ENCODE measurements around the gene MTOR.

GRCh38 chr1:11170102-11170501 lies 92.2 kb downstream of the MTOR start:
- TF ChIP-seq CTCF (conservative IDR thresholded peaks at IDR 0.05; ENCODE audit: low read length) (no peak), EZH2phosphoT487 (IDR thresholded peaks at IDR 0.05; ENCODE audit: borderline replicate concordance) (no peak)
